H9 (cell line): ENCODE measurements around the gene TNC. TPM values are rescaled to one million over a fixed set of nuclear protein-coding genes. Genes with fewer than 3 reads are reported as not detected.

ENCODE experiments used
- DNase-seq: peaks from one replicate; pipeline ENCODE4 v3.0.0-alpha.2; 2017
- H2AFZ ChIP-seq: one replicate; pipeline ENCODE4 v1.6.1; 2013; ENCODE audit warnings: mild to moderate bottlenecking, low read length, control low read depth, moderate library complexity
- H2AK5ac ChIP-seq: 2 replicates; pipeline ENCODE4 v1.6.1; 2013; ENCODE audit warnings: low read length, control low read depth, mixed read lengths; ENCODE audit not compliant: insufficient read length
- H2BK120ac ChIP-seq: one replicate; pipeline ENCODE4 v1.6.1; 2013; ENCODE audit warnings: low read depth, mild to moderate bottlenecking, low read length, control low read depth, inconsistent platforms; ENCODE audit not compliant: poor library complexity, severe bottlenecking
- H2BK12ac ChIP-seq: 2 replicates; pipeline ENCODE4 v1.6.1; 2013; ENCODE audit warnings: low read length, control low read depth, mixed read lengths, low read depth; ENCODE audit not compliant: insufficient read length
- H2BK15ac ChIP-seq: 2 replicates; pipeline ENCODE4 v1.6.1; 2013; ENCODE audit warnings: low read depth, low read length, control low read depth
- H2BK20ac ChIP-seq: one replicate; pipeline ENCODE4 v1.6.1; 2013; ENCODE audit warnings: low read depth, mild to moderate bottlenecking, low read length, control low read depth, inconsistent platforms; ENCODE audit not compliant: poor library complexity, severe bottlenecking
- H2BK5ac ChIP-seq: 2 replicates; pipeline ENCODE4 v1.6.1; 2013; ENCODE audit warnings: low read length, control low read depth, mixed read lengths; ENCODE audit not compliant: insufficient read length
- H3K14ac ChIP-seq: 2 replicates; pipeline ENCODE4 v1.6.1; 2013; ENCODE audit warnings: low read length, control low read depth; ENCODE audit not compliant: insufficient read depth
- H3K18ac ChIP-seq: 2 replicates; pipeline ENCODE4 v1.6.1; 2013; ENCODE audit warnings: low read depth, mild to moderate bottlenecking, mixed read lengths, low read length, control low read depth; ENCODE audit not compliant: insufficient read length
- H3K23ac ChIP-seq: 2 replicates; pipeline ENCODE4 v1.6.1; 2013; ENCODE audit warnings: low read length, control low read depth, mixed read lengths, low read depth; ENCODE audit not compliant: insufficient read length
- H3K23me2 ChIP-seq: 2 replicates; pipeline ENCODE4 v1.6.1; 2013; ENCODE audit warnings: low read depth, mild to moderate bottlenecking, mixed read lengths, low read length, control low read depth; ENCODE audit not compliant: insufficient read length, poor library complexity, severe bottlenecking
- H3K27ac ChIP-seq: 2 replicates; pipeline ENCODE4 v1.5.1; 2013; ENCODE audit warnings: low read length, control low read depth, mixed read lengths, low read depth; ENCODE audit not compliant: insufficient read length
- H3K27me3 ChIP-seq: 2 replicates; pipeline ENCODE4 v1.6.1; 2013; ENCODE audit warnings: low read length, control low read depth, inconsistent platforms; ENCODE audit not compliant: insufficient read depth
- H3K4ac ChIP-seq: 2 replicates; pipeline ENCODE4 v1.6.1; 2013; ENCODE audit warnings: low read depth, mild to moderate bottlenecking, control low read depth, inconsistent platforms, low read length, moderate library complexity
- H3K4me1 ChIP-seq: 2 replicates; pipeline ENCODE4 v1.6.1; 2013; ENCODE audit warnings: low read length, control low read depth, inconsistent platforms; ENCODE audit not compliant: insufficient read depth
- H3K4me2 ChIP-seq: 2 replicates; pipeline ENCODE4 v1.6.1; 2013; ENCODE audit warnings: low read length, control low read depth, mixed read lengths; ENCODE audit not compliant: insufficient read length, insufficient read depth
- H3K56ac ChIP-seq: 2 replicates; pipeline ENCODE4 v1.6.1; 2013; ENCODE audit warnings: low read depth, mild to moderate bottlenecking, mixed read lengths, low read length, control low read depth; ENCODE audit not compliant: insufficient read length
- H3K79me1 ChIP-seq: 2 replicates; pipeline ENCODE4 v1.6.1; 2013; ENCODE audit warnings: low read depth, mild to moderate bottlenecking, moderate library complexity, low read length, control low read depth, inconsistent platforms; ENCODE audit not compliant: insufficient read depth, poor library complexity, severe bottlenecking
- H3K79me2 ChIP-seq: 2 replicates; pipeline ENCODE4 v1.6.1; 2013; ENCODE audit warnings: low read length, control low read depth, inconsistent platforms; ENCODE audit not compliant: insufficient read depth
- H3K9ac ChIP-seq: 2 replicates; pipeline ENCODE4 v1.6.1; 2013; ENCODE audit warnings: low read length, control low read depth, mixed read lengths; ENCODE audit not compliant: insufficient read length; ENCODE audit errors: extremely low read depth
- H3K9me3 ChIP-seq: one replicate; pipeline ENCODE4 v1.6.1; 2013; ENCODE audit warnings: low read depth, low read length, inconsistent platforms; ENCODE audit not compliant: control insufficient read depth
- H3T11ph ChIP-seq: one replicate; pipeline ENCODE4 v1.6.1; 2013; ENCODE audit warnings: mild to moderate bottlenecking, low read length, control low read depth, inconsistent platforms
- H4K20me1 ChIP-seq: one replicate; pipeline ENCODE4 v1.6.1; 2013; ENCODE audit not compliant: control insufficient read depth, insufficient read length, insufficient read depth
- H4K5ac ChIP-seq: 2 replicates; pipeline ENCODE4 v1.6.1; 2013; ENCODE audit warnings: low read depth, mild to moderate bottlenecking, mixed read lengths, low read length, control low read depth; ENCODE audit not compliant: insufficient read length
- H4K8ac ChIP-seq: replicated peaks from 2 replicates; pipeline ENCODE4 v1.6.1; 2013; ENCODE audit warnings: low read length, control low read depth, mixed read lengths, low read depth; ENCODE audit not compliant: insufficient read length
- H4K91ac ChIP-seq: 2 replicates; pipeline ENCODE4 v1.6.1; 2013; ENCODE audit warnings: low read depth, mild to moderate bottlenecking, moderate library complexity, mixed read lengths, low read length, control low read depth; ENCODE audit not compliant: insufficient read length
- H3K27ac Mint-ChIP-seq, 3 experiments: 2 replicates in 2 of 3; 3 replicates in 1 of 3; pipeline ENCODE4 v1.8.0; 2020 to 2021; ENCODE audit warnings: mixed read lengths in 3 of 3, mild to moderate bottlenecking in 1 of 3, moderate library complexity in 1 of 3
- H3K27me3 Mint-ChIP-seq: 2 replicates; pipeline ENCODE4 v1.8.0; 2021; ENCODE audit warnings: low read depth, mild to moderate bottlenecking, moderate library complexity, mixed read lengths
- H3K36me3 Mint-ChIP-seq, 3 experiments: 2 replicates in 2 of 3; 3 replicates in 1 of 3; pipeline ENCODE4 v1.8.0; 2020 to 2021; ENCODE audit warnings: low read depth in 3 of 3, mixed read lengths in 3 of 3; ENCODE audit not compliant: insufficient read depth in 1 of 3
- H3K4me1 Mint-ChIP-seq, 2 experiments: 2 replicates each; pipeline ENCODE4 v1.8.0; 2020; ENCODE audit warnings: mixed read lengths in 2 of 2
- H3K4me3 Mint-ChIP-seq, 2 experiments: 2 replicates in 1 of 2; 3 replicates in 1 of 2; pipeline ENCODE4 v1.8.0; 2020 to 2021; ENCODE audit warnings: mild to moderate bottlenecking in 2 of 2, mixed read lengths in 2 of 2, moderate library complexity in 1 of 2
- H3K9me3 Mint-ChIP-seq, 2 experiments: 2 replicates in 1 of 2; 3 replicates in 1 of 2; pipeline ENCODE4 v1.8.0; 2020; ENCODE audit warnings: mild to moderate bottlenecking in 2 of 2, mixed read lengths in 2 of 2, moderate library complexity in 1 of 2
- CTCF ChIP-seq: fragments of 200-600 bp; sonication (generic); conservative IDR thresholded peaks from 3 replicates; pipeline ENCODE4 v1.8.0; 2021; ENCODE audit warnings: antibody characterized with exemption, mild to moderate bottlenecking
- WGBS: extraction: QIAGEN DNeasy Blood & Tissue Kit; methylation state at CpG from one replicate; pipeline ENCODE4 v1.1.7; 2013; ENCODE audit warnings: missing lambda C conversion rate, low lambda C conversion rate, mixed read lengths; ENCODE audit not compliant: insufficient read length; ENCODE audit errors: extremely low coverage; 5-methylcytosine and 5-hydroxymethylcytosine counted together
- total RNA-seq: library from RNA; stranded (reverse); gene quantifications from 2 replicates; pipeline ENCODE4 v1.2.1, GENCODE V29; 2021

The TNC gene
- total RNA-seq, 1 experiment from 2014 or later: 0.63 TPM

GRCh38 chr9:115012486-115012885 lies 105.5 kb downstream of the TNC start:
- H2BK5ac ChIP-seq: no peak overlapping the region
- H3K18ac ChIP-seq: no peak overlapping the region
- no peak overlapping the region for H3T11ph ChIP-seq
- no peaks in the 10 kb centered on the region for H3K23me2 ChIP-seq
- H3K4ac ChIP-seq: no peak overlapping the region
- no peaks in the 10 kb centered on the region for H3K9me3 Mint-ChIP-seq
- H3K9ac ChIP-seq: no peak overlapping the region
- no peaks in the 10 kb centered on the region for H3K4me1 Mint-ChIP-seq
- no peak overlapping the region for H3K4me3 Mint-ChIP-seq
- H3K27ac ChIP-seq: no peak overlapping the region
- H2BK20ac ChIP-seq: no peak overlapping the region
- H4K8ac ChIP-seq: no peak overlapping the region
- H3K56ac ChIP-seq: no peak overlapping the region
- H3K4me1 ChIP-seq: no peaks in the 10 kb centered on the region
- no peak overlapping the region for H2BK15ac ChIP-seq
- no peak overlapping the region for H3K23ac ChIP-seq
- H3K9me3 ChIP-seq: no peaks in the 10 kb centered on the region
- no peak overlapping the region for H2AK5ac ChIP-seq
- no peaks in the 10 kb centered on the region for H3K79me1 ChIP-seq
- H2BK12ac ChIP-seq: no peak overlapping the region
- no peaks in the 10 kb centered on the region for H3K36me3 Mint-ChIP-seq
- H2BK120ac ChIP-seq: no peak overlapping the region
- no peaks in the 10 kb centered on the region; the same call in 1 of the 2 replicates for H3K27me3 ChIP-seq
- peaks cover 79% of the 10 kb centered on the region for H3K27me3 Mint-ChIP-seq
- TF ChIP-seq CTCF: no peak
- no CpG with 5 or more reads among the region's 3 CpGs for WGBS
- no peak for DNase-seq
- no peaks in the 10 kb centered on the region for H4K20me1 ChIP-seq
- H3K79me2 ChIP-seq: no peaks in the 10 kb centered on the region
- no peak overlapping the region for H3K4me2 ChIP-seq
- H4K91ac ChIP-seq: no peak overlapping the region
- no peak overlapping the region for H4K5ac ChIP-seq
- no peak overlapping the region for H2AFZ ChIP-seq
- no peak overlapping the region for H3K27ac Mint-ChIP-seq
- H3K14ac ChIP-seq: no peak overlapping the region
